ENCODE measurements around the gene IGSF21. TPM values are rescaled to one million over a fixed set of nuclear protein-coding genes. Genes with fewer than 3 reads are reported as not detected.

IGSF21 gene
- total RNA-seq, 1 donor from 2014 or later = not detected

DNA sequence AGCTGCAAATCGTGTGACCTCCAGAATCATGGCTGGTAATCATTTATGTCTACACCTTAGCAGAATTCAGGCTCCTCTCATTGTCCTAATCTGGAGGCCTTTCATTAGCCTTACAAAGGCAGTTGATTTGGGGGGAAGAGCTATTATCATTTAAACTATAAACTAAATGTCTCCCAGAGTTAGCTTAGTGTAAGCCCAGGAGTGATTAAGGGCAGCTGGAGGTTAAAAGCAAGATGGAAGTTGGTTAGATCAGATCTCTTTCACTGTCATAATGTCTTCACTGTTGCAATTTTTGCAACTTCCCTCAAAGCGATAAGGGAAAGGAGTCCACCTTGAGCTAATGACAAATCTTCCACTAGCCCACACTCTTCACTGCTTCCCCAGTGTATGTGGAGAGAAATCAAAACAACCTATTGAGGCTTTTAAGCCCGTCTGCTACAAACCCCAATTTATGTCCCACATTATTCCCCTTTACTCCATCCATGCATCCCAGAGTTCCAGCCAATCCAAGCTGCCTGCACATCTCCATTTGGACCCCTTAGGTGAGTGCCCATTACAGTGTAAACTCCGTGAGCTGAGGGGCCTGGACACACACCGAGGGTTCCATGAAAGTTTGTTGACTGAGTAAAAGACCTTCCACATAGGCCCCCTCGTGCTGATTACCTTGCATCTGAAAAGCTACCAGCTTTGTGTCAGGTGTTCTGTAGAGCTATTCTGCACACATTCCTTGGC, 311.7 kb downstream of the IGSF21 start:
- Mint-ChIP-seq H3K4me3 (no peak overlapping the region), H3K4me1 (peaks cover 10% of the 10 kb centered on the region), H3K36me3 (no peaks in the 10 kb centered on the region), H3K27me3 (ENCODE audit: low read depth) (peaks cover 2% of the 10 kb centered on the region), H3K27ac (no peak overlapping the region), H3K9me3 (peaks cover 4% of the 10 kb centered on the region)
- TF ChIP-seq, protein P1, sequence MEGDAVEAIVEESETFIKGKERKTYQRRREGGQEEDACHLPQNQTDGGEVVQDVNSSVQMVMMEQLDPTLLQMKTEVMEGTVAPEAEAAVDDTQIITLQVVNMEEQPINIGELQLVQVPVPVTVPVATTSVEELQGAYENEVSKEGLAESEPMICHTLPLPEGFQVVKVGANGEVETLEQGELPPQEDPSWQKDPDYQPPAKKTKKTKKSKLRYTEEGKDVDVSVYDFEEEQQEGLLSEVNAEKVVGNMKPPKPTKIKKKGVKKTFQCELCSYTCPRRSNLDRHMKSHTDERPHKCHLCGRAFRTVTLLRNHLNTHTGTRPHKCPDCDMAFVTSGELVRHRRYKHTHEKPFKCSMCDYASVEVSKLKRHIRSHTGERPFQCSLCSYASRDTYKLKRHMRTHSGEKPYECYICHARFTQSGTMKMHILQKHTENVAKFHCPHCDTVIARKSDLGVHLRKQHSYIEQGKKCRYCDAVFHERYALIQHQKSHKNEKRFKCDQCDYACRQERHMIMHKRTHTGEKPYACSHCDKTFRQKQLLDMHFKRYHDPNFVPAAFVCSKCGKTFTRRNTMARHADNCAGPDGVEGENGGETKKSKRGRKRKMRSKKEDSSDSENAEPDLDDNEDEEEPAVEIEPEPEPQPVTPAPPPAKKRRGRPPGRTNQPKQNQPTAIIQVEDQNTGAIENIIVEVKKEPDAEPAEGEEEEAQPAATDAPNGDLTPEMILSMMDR (IDR thresholded peaks at IDR 0.05; ENCODE audit: unreplicated experiment) = no peak
- DNase-seq (ENCODE audit: low spot score in 2 of 2, unreplicated experiment in 2 of 2) = no peak

DNA sequence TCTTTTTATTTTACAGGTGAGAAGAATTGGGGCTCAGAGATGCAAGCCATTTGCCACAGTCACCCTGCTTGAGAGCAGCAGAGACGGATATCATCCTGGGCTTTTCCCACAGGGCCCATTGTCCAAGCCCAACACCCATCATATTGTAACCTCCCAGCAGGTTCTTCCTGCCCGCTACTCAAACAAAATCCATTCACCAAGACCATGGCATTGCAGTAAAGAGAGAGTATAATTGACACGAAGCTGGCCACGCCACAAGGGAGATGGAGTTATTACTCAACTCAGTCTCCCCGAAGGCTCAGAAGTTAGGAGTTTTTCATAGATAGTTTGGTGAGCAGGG, 312.2 kb downstream of the IGSF21 start:
- no peak for DNase-seq (ENCODE audit: low spot score in 2 of 2, unreplicated experiment in 2 of 2)
- no peak overlapping the region for H3K27ac Mint-ChIP-seq
- H3K27me3 Mint-ChIP-seq (ENCODE audit: low read depth) = peaks cover 2% of the 10 kb centered on the region
- no peak overlapping the region for H3K4me3 Mint-ChIP-seq
- H3K9me3 Mint-ChIP-seq = peaks cover 3% of the 10 kb centered on the region
- peaks cover 10% of the 10 kb centered on the region for H3K4me1 Mint-ChIP-seq
- no peaks in the 10 kb centered on the region for H3K36me3 Mint-ChIP-seq
- TF ChIP-seq, protein P1 (IDR thresholded peaks at IDR 0.05; ENCODE audit: unreplicated experiment) = no peak

DNA sequence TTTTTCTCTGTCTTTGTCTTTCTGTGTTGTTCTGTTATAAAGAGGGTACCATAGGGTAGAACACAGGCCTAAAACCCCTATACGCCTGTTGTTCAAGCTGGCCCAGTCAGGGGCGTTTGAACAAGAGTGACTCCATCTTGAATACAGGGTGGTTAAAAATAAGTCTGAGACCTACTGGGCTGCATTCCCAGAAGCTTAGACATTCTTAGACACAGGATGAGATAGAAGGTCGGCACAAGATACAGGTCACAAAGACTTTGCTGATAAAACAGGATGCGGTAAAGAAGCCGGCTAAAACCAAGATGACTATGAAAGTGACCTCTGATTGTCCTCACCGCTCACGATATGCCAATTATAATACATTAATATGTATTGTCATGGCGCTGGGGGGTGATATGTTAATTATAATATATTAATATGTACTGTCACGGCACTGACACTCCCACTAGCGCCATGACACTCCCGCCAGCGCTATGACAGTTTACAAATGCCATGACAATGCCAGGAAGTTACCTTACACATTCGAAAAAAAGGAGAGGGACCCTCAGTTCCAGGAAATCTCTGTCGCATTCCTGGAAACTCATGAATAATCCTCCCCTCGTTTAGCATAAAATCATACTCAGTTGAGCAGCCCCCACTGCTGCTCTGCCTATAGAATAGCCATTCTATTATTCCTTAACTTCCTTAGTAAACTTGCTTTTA, 314.6 kb downstream of the IGSF21 start:
- peak overlapping the region; percentile 39 for H3K27ac Mint-ChIP-seq

DNA sequence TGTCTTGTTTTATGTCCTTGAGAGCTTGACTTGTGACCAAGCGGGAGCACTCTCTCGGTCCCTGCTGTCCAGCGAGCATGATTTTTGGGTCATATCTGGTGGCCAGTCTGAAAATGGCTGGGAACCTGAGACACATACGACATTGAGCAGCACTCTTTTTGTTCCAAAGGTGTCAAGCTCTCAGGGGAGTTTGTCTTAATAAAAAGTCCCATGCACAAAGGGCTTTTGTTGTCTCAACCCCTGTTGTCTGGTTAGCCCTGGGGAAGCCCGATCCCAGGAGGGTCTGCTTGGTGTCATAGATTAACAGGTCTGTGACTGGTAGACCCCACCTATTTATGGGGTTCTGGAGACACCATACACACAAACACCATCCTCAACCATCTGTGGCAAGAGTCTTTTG, 315.4 kb downstream of the IGSF21 start:
- Mint-ChIP-seq H3K4me1 (peaks cover 10% of the 10 kb centered on the region), H3K9me3 (peaks cover 6% of the 10 kb centered on the region), H3K4me3 (no peak overlapping the region), H3K27ac (no peak overlapping the region), H3K27me3 (ENCODE audit: low read depth) (no peaks in the 10 kb centered on the region), H3K36me3 (no peaks in the 10 kb centered on the region)
- no peak for DNase-seq (ENCODE audit: low spot score in 2 of 2, unreplicated experiment in 2 of 2)
- TF ChIP-seq, protein P1 (IDR thresholded peaks at IDR 0.05; ENCODE audit: unreplicated experiment) = no peak

More for the DNA sequence above, 314.6 kb downstream of the IGSF21 start:
- H3K4me1 Mint-ChIP-seq = peaks cover 10% of the 10 kb centered on the region
- no peaks in the 10 kb centered on the region for H3K36me3 Mint-ChIP-seq
- DNase-seq (ENCODE audit: low spot score in 2 of 2, unreplicated experiment in 2 of 2) = no peak
- H3K27me3 Mint-ChIP-seq (ENCODE audit: low read depth) = peaks cover 2% of the 10 kb centered on the region
- H3K9me3 Mint-ChIP-seq = peaks cover 6% of the 10 kb centered on the region
- H3K4me3 Mint-ChIP-seq = no peak overlapping the region
- TF ChIP-seq, protein P1 (IDR thresholded peaks at IDR 0.05; ENCODE audit: unreplicated experiment) = no peak

DNA sequence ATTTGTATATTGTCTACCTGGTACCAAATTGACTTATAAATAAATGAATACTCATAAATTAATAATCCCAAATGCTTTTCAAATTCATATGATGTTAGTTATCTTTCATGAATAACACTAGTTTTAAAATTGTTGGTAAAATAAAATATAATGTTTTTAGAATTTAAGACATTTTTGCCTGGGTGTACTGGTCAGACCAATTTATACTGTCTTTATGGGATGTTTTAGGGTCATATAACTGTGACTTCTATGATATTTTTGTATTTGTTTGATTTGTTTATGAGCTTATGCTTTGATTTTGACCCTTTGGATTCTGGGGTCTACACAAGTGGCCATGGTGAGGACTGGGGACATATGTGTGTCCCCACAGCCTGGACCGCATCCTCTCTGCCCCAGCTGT, 319.0 kb downstream of the IGSF21 start:
- H3K9me3 Mint-ChIP-seq = peaks cover 6% of the 10 kb centered on the region
- peaks cover 3% of the 10 kb centered on the region for H3K27me3 Mint-ChIP-seq (ENCODE audit: low read depth)
- H3K36me3 Mint-ChIP-seq = no peaks in the 10 kb centered on the region
- peaks cover 5% of the 10 kb centered on the region for H3K4me1 Mint-ChIP-seq
- H3K27ac Mint-ChIP-seq = no peak overlapping the region
- DNase-seq (ENCODE audit: low spot score in 2 of 2, unreplicated experiment in 2 of 2) = no peak
- TF ChIP-seq, protein P1 (IDR thresholded peaks at IDR 0.05; ENCODE audit: unreplicated experiment) = no peak
- no peak overlapping the region for H3K4me3 Mint-ChIP-seq
